Measurements from ENCODE around the gene SHROOM1. TPM values are rescaled to one million over a fixed set of nuclear protein-coding genes. Genes with fewer than 3 reads are reported as not detected.

Gene SHROOM1
- total RNA-seq, 1 experiment from 2014 or later, result 23.3 TPM

DNA sequence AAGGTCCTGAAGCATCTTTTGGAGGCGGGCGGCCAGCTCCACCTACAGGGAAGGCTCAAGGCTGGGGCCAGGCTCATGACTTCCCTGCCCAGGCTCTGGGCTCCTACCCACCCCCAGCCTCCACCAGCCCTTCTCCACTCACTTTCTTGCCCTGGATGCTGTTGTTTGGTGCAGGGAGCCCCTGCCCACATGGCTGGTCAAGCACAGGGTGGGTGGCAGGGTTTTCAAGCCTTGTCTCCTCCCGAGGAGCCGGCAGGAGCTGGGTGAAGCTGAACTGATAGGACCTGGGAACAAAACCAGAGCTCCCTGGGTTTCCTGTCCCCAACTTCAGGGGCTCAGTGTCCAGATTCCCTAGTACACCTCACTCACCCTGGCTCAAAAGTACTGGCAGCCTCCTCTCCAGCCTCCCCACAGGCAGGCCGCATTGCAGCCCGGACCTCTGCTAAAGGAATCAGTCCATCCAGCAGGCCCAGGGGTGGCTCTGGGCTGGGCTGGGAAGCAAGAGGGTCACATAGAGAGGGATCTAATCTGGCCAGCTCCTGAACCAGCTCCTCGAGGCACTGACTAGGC lies 6.9 kb downstream of the SHROOM1 start:
- POLR2A ChIA-PET (ENCODE audit: unreplicated experiment), result interaction anchor here (0.5 kb wide), 1 partner anchor 76 kb away, joined by 4 read pairs; the partner anchor contains the start of gene CCNI2
- no peaks in the 10 kb centered on the region; the same call in 1 of the 2 replicates for H4K20me1 ChIP-seq (ENCODE audit: insufficient read depth)

DNA sequence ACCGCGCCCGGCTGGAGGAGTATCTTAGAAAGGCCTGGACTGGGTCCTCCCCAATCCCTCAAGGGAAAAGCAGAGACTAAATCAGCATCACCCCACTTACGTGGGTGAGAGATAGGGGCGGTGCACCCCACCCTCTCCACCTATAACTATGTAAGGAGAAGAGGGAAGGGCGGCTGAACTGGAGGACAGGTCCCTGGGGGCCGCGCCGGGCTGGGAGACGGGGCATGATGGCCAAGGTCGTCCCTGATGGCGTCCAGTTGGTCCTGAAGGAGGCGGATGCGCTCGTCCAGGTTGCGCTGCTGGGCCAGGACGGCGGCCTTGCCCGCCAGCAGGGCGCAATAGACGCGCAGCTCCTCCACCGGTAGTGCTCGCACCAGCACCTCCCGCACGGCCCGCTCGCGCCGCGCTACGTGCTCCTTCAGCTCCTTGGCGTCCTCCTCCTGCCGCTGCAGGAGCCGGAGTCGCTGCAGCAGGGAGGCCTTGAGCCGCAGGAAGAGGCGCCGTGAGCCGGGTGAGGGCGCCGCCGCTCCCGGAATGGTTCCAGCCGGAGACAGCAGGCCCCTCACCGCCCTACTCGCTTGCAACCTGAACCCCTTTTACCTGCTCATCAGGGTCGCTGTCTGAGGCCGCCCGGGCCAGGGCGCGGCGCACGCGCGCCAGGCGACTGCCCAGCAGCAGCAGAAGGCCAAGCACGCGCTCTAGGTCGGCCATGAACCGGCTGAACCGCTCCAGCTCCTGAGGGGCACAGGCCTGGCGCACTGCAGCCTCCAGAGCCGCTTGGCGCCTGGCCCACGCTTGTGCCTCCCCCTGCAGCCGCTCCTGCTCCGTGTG lies 7.6 kb downstream of the SHROOM1 start:
- no peak overlapping the region for H3K4me3 ChIP-seq
- no peak for TF ChIP-seq EZH2 (IDR thresholded peaks at IDR 0.05; ENCODE audit: low read depth)
- TF ChIP-seq, protein P1, sequence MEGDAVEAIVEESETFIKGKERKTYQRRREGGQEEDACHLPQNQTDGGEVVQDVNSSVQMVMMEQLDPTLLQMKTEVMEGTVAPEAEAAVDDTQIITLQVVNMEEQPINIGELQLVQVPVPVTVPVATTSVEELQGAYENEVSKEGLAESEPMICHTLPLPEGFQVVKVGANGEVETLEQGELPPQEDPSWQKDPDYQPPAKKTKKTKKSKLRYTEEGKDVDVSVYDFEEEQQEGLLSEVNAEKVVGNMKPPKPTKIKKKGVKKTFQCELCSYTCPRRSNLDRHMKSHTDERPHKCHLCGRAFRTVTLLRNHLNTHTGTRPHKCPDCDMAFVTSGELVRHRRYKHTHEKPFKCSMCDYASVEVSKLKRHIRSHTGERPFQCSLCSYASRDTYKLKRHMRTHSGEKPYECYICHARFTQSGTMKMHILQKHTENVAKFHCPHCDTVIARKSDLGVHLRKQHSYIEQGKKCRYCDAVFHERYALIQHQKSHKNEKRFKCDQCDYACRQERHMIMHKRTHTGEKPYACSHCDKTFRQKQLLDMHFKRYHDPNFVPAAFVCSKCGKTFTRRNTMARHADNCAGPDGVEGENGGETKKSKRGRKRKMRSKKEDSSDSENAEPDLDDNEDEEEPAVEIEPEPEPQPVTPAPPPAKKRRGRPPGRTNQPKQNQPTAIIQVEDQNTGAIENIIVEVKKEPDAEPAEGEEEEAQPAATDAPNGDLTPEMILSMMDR (conservative IDR thresholded peaks at IDR 0.05), result no peak
- H3K79me2 ChIP-seq (ENCODE audit: low read depth), result no peaks in the 10 kb centered on the region
- intact Hi-C loops (cut with micrococcal nuclease; ENCODE audit: unreplicated experiment), result no loop called here
- H3K27me3 ChIP-seq (ENCODE audit: insufficient read depth, low read depth), result no peaks in the 10 kb centered on the region
- no peaks in the 10 kb centered on the region for H4K20me1 ChIP-seq (ENCODE audit: insufficient read depth)
- no peaks in the 10 kb centered on the region for H3K4me1 ChIP-seq (replicated peaks; ENCODE audit: insufficient read depth)
- CTCF ChIA-PET, result no interaction called here
- no peaks in the 10 kb centered on the region for H3K9me2 ChIP-seq (ENCODE audit: insufficient read depth)
- H3F3A ChIP-seq (ENCODE audit: insufficient read depth, low read depth), result 0 out of 2 replicates have a peak, but pooled peaks cover 7% of the 10 kb centered on the region
- H3K36me3 ChIP-seq (ENCODE audit: low read depth), result no peaks in the 10 kb centered on the region
- no peak overlapping the region for H3K27ac ChIP-seq
- no peaks in the 10 kb centered on the region for H3K9me3 ChIP-seq (ENCODE audit: insufficient read depth, low read depth)
- no peak overlapping the region for H2AFZ ChIP-seq
- no peak overlapping the region for H3K4me2 ChIP-seq
- POLR2A ChIA-PET (ENCODE audit: unreplicated experiment), result no interaction called here
- DNase-seq, result no peak
- BruUV-seq (replicated peaks), result no TSS peak

More for the DNA sequence above, 6.9 kb downstream of the SHROOM1 start:
- intact Hi-C loops (cut with micrococcal nuclease; ENCODE audit: unreplicated experiment), result no loop called here
- no TSS peak for BruUV-seq (replicated peaks)
- H3K27me3 ChIP-seq (ENCODE audit: insufficient read depth, low read depth), result no peaks in the 10 kb centered on the region
- CTCF ChIA-PET, result no interaction called here
- H2AFZ ChIP-seq, result no peak overlapping the region
- H3K4me3 ChIP-seq, result no peak overlapping the region
- TF ChIP-seq EZH2 (IDR thresholded peaks at IDR 0.05; ENCODE audit: low read depth), result no peak
- TF ChIP-seq, protein P1 (conservative IDR thresholded peaks at IDR 0.05), result no peak
- no peaks in the 10 kb centered on the region for H3K36me3 ChIP-seq (ENCODE audit: low read depth)
- H3K9me2 ChIP-seq (ENCODE audit: insufficient read depth), result no peaks in the 10 kb centered on the region
- 0 out of 2 replicates have a peak, but pooled peaks cover 7% of the 10 kb centered on the region for H3F3A ChIP-seq (ENCODE audit: insufficient read depth, low read depth)
- H3K79me2 ChIP-seq (ENCODE audit: low read depth), result peaks cover 5% of the 10 kb centered on the region; the same call in 1 of the 2 replicates
- H3K27ac ChIP-seq, result no peak overlapping the region
- DNase-seq, result no peak
- no peaks in the 10 kb centered on the region for H3K9me3 ChIP-seq (ENCODE audit: insufficient read depth, low read depth)
- H3K4me1 ChIP-seq (replicated peaks; ENCODE audit: insufficient read depth), result no peaks in the 10 kb centered on the region
- H3K4me2 ChIP-seq, result no peak overlapping the region

DNA sequence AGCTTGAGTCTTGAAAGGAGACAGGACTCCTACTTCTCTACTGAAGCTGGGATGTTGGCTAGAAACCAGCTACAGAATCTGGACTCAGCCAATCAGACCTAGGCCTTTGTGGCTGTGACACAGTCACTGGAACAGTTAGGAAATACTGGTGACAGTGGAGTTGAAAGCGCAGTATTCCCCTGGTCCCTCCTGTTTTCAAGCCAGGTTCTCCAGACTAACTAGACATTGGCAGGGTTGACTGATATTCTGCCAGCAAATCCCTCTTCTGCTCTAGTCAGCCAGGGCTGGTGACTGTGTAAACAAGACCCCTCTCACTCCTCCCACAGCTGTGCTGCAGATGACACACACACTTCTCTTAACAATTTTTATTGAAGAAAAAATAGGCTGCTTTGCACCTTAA lies 8.7 kb downstream of the SHROOM1 start:
- no peak overlapping the region for H3K27ac ChIP-seq
- TF ChIP-seq, protein P1 (conservative IDR thresholded peaks at IDR 0.05), result no peak
- no peak for TF ChIP-seq EZH2 (IDR thresholded peaks at IDR 0.05; ENCODE audit: low read depth)
- no peaks in the 10 kb centered on the region for H3K36me3 ChIP-seq (ENCODE audit: low read depth)
- no peaks in the 10 kb centered on the region for H4K20me1 ChIP-seq (ENCODE audit: insufficient read depth)
- ChIA-PET POLR2A (ENCODE audit: unreplicated experiment) (no interaction called here), CTCF (no interaction called here)
- H2AFZ ChIP-seq, result no peak overlapping the region
- H3F3A ChIP-seq (ENCODE audit: insufficient read depth, low read depth), result 0 out of 2 replicates have a peak, but pooled peaks cover 7% of the 10 kb centered on the region
- H3K9me2 ChIP-seq (ENCODE audit: insufficient read depth), result no peaks in the 10 kb centered on the region
- H3K4me1 ChIP-seq (replicated peaks; ENCODE audit: insufficient read depth), result peaks cover under 1% of the 10 kb centered on the region; the same call in 1 of the 2 replicates
- no peak for DNase-seq
- no peak overlapping the region for H3K4me3 ChIP-seq
- no peaks in the 10 kb centered on the region for H3K27me3 ChIP-seq (ENCODE audit: insufficient read depth, low read depth)
- no peaks in the 10 kb centered on the region for H3K9me3 ChIP-seq (ENCODE audit: insufficient read depth, low read depth)
- no peaks in the 10 kb centered on the region for H3K79me2 ChIP-seq (ENCODE audit: low read depth)
- BruUV-seq (replicated peaks), result no TSS peak
- intact Hi-C loops (cut with micrococcal nuclease; ENCODE audit: unreplicated experiment), result loop anchor here (2.0 kb wide), 2 partner anchors 67 to 75 kb away; partner anchors contain the start of gene CCNI2
- H3K4me2 ChIP-seq, result no peak overlapping the region
